ENCODE data around the gene PRKAG2.
A peak's percentile ranks its signal among the peaks of the same experiment; 100 is the strongest.
"Not testable (repeated sequence)": the region's sequence is repeated elsewhere in the genome, so short reads cannot be mapped to it uniquely, and the experiment has no call there.

Gene PRKAG2

GRCh38 chr7:151599401-151600227 lies 277.3 kb downstream of the PRKAG2 start:
- DNase-seq: no peak

- no peak for DNase-seq
Measured at GRCh38 chr7:151597541-151598444, 279.1 kb downstream of the PRKAG2 start.

- no peak for DNase-seq
Measured at GRCh38 chr7:151595702-151596350, 281.1 kb downstream of the PRKAG2 start.

- DNase-seq: no peak
Measured at GRCh38 chr7:151592868-151593486, 283.9 kb downstream of the PRKAG2 start.

GRCh38 chr7:151592330-151592729 lies 284.6 kb downstream of the PRKAG2 start:
- no peak for DNase-seq

DNA sequence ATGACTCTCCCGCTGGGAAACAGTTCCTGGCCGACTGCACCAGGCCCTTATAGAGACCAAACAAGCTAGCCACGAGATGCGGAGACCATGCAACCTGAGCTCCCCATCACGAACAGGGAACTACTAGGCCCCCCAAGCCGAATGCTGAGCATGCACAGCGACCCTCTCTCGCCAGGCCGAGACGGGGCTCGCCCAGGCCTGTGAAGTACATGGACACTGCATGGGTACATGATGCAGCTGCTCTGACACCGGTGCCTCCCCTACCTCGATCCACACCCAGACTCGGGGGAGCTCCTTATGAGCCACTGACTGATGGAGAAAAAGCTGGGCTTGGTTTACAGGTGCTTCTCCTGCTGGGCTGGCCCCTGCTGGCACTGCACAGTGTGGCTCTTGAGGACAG lies 285.0 kb downstream of the PRKAG2 start:
- DNase-seq: no peak

GRCh38 chr7:151590850-151591771 lies 285.8 kb downstream of the PRKAG2 start:
- DNase-seq: no peak

- DNase-seq: no peak
Measured at GRCh38 chr7:151590071-151590849, 286.7 kb downstream of the PRKAG2 start.

DNA sequence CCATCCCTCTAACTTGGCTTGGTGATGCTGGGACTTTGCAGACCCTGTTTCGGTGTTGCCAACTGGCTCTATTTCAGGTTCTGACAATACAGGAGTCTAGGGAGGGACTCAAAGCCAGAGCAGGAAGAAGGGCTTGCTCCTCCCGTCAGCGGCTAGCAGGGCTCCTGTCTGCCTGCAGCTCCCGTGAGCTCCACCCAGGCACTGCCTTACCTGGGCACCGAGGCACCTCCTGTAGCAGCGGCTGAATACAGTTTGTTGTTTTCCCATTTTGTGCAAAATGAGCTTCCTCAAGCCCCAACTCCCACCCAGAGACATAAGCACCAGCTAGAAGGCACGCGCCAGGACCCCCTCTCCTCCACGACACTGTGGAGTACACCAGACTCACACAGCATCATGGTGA lies 287.9 kb downstream of the PRKAG2 start:
- DNase-seq: no peak

GRCh38 chr7:151586531-151587260 lies 290.2 kb downstream of the PRKAG2 start:
- no peak for DNase-seq

- no peak for DNase-seq
Measured at GRCh38 chr7:151585744-151586393, 291.0 kb downstream of the PRKAG2 start.

DNA sequence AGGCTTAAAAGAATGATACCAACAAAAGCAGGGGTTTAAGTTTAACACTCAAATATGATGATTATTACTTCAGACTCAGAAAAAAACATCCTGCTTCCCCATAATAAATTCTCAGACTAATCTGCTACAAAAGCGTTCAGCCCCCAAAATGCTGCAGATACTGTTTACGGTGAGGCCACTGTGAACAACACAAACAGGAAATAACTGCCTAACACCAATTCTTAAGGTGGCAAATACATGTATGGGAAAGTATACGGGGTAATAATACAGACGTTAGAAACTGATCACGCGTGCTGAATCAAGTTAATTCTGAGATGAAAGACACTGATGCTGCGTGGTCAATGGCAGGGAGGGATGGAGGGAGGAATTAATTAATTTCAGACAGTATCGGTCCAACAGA lies 295.2 kb downstream of the PRKAG2 start:
- no peak for DNase-seq

DNA sequence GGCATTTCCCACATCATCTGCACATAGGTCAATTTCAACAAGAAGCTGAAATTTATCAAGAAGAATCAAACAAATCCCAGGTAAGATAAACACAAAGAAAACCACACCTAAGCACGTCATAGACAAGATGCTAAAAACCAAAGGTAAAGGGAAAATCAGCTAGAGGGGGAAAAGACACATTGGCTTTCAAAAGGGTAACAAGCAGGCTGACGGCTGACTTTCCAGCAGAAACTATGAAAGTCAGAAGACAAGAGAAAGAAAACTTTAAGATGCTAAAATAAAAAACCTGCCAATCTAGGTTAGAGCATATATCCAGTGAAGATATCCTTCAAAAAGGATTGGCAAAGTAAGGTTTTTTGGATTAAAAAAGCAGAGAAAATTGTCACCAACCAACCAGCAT lies 297.3 kb downstream of the PRKAG2 start:
- DNase-seq: no peak

GRCh38 chr7:151575410-151575809 lies 301.5 kb downstream of the PRKAG2 start:
- no peak for DNase-seq

GRCh38 chr7:151573046-151573445 lies 303.9 kb downstream of the PRKAG2 start:
- not testable (repeated sequence) for DNase-seq

- no peak for DNase-seq
Measured at GRCh38 chr7:151572136-151572535, 304.8 kb downstream of the PRKAG2 start.

DNA sequence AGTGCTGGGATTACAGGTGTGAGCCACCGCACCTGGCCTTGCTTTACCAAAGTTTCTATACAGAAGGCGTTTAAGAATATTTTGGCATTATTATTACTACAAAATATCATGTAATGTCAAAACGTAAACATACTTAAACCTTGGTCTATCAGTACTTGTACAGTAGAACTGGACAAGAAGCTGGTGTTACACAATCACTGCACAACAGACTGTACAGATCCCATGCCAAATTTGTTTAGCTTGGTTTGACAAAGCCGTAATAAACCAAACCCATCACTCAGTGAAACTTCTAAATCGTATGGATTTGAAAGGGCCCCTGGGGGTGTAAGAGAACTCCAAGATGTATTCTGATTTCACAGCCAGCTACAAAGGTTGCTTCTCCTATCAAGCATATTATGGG lies 305.4 kb downstream of the PRKAG2 start:
- DNase-seq: no peak

DNA sequence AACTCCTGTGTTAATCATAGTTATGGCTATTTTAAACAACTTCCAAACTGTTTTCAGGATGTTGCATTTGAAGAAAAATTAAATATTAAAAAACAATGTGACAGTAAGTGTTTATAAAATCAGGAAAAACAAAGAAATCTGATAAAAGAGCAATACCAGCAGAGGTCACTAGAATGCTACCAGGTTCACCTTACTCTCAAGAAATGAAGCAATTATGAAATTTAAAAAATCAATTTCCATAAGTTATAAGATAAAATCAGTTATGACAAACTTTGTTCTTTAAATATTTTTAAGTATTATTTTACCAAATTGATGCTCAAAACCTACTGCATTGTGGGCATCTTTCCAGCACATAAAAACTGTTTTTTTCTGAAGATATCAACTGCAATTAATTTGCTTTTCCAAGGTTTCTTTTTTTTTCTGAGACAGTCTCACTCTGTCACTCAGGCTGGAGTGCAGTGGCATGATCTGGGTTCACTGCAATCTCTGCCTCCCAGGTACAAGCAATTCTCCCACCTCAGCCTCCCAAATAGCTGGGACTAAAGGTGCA lies 306.5 kb downstream of the PRKAG2 start:
- peak; percentile 22 for DNase-seq
